ENCODE measurements around the gene ATP5F1B. TPM values are rescaled to one million over a fixed set of nuclear protein-coding genes. Genes with fewer than 3 reads are reported as not detected.

The ATP5F1B gene
- total and polyA plus RNA-seq, 2 of the 13 experiments (the other 11 are each of a cell fraction or from before 2014, with no cell fraction given), result 1,051 to 1,180 TPM

- TF ChIP-seq ZNF275 (CRISPR knock-in tag; IDR thresholded peaks at IDR 0.05; ENCODE audit: borderline replicate concordance), result no peak
- TF ChIP-seq ATRX (CRISPR knock-in tag; IDR thresholded peaks at IDR 0.05; ENCODE audit: borderline replicate concordance), result no peak
- no peak for TF ChIP-seq ZNF264 (CRISPR knock-in tag; IDR thresholded peaks at IDR 0.05)
- no peak; the same call in 1 of the 2 replicates for TF ChIP-seq UBTF (CRISPR knock-in tag; IDR thresholded peaks at IDR 0.05)
- TF ChIP-seq TFDP2 (CRISPR knock-in tag; IDR thresholded peaks at IDR 0.05), result no peak
- TF ChIP-seq ZNF274 (CRISPR knock-in tag; IDR thresholded peaks at IDR 0.05), result no peak
- TF ChIP-seq ZNF12 (CRISPR knock-in tag; IDR thresholded peaks at IDR 0.05), result no peak
- peak; percentile 98 for TF ChIP-seq ZFP91 (CRISPR knock-in tag; IDR thresholded peaks at IDR 0.05; ENCODE audit: borderline replicate concordance)
- TF ChIP-seq ZNF234 (CRISPR knock-in tag; conservative IDR thresholded peaks at IDR 0.05), result no peak
- no peak for TF ChIP-seq GFI1 (CRISPR knock-in tag; IDR thresholded peaks at IDR 0.05; ENCODE audit: borderline replicate concordance)
- TF ChIP-seq XRCC5 (optimal IDR thresholded peaks at IDR 0.05; ENCODE audit: low read length), result peak; percentile 17
- no peak for TF ChIP-seq NFE2L2 (IDR thresholded peaks at IDR 0.05; ENCODE audit: low read length)
- TF ChIP-seq CTCF (CRISPR knock-in tag; IDR thresholded peaks at IDR 0.05), result peak; percentile 61
- TF ChIP-seq ATAD3A (CRISPR knock-in tag; IDR thresholded peaks at IDR 0.05), result no peak
- peak; percentile 23; the same call in 1 of the 2 replicates for TF ChIP-seq ARID4A (CRISPR knock-in tag; IDR thresholded peaks at IDR 0.05; ENCODE audit: borderline replicate concordance)
These were observed 10.7 kb downstream of the ATP5F1B start (continued) for GRCh38 chr12:56634837-56635791.

Measured in HepG2 (cell line).